Stimulated activated CD8-positive, alpha-beta memory T cell treated with anti-CD3 and anti-CD28 coated beads, Interleukin-4, amount 100 ng/mL, for 24 hours (primary cell): ENCODE data around the gene CELF2.
"Not testable (repeated sequence)": the region's sequence is repeated elsewhere in the genome, so short reads cannot be mapped to it uniquely, and the experiment has no call there.

Source experiments
- DNase-seq: peaks from one replicate; pipeline ENCODE4 v3.0.0-alpha.2; 2020; ENCODE audit warnings: low read depth

The CELF2 gene

GRCh38 chr10:11353006-11353896 lies 335.6 kb downstream of the CELF2 start:
- DNase-seq: no peak

DNA sequence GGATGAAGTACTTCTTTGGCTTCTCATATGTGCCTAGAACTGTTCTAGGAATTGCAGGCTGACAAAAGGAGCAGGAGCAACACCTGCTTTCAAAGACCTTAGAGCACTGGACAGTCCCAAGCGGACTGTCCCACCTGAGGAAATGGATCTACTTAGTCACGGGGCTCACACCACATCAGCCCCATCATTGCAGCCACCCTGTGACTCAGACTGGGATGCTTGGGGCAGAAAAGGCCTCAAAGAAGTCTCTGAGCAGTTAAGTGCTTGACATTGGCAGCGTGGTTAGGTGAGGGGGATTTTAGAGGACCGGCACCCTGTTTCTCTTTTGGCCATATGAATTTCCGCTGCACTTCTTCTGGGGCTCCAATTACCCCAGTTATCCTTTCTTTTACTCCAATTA lies 337.2 kb downstream of the CELF2 start:
- DNase-seq: no peak

- no peak for DNase-seq
These were observed 337.9 kb downstream of the CELF2 start for GRCh38 chr10:11355592-11355991.

- DNase-seq: no peak
These were observed 339.8 kb downstream of the CELF2 start for GRCh38 chr10:11357439-11357838.

DNA sequence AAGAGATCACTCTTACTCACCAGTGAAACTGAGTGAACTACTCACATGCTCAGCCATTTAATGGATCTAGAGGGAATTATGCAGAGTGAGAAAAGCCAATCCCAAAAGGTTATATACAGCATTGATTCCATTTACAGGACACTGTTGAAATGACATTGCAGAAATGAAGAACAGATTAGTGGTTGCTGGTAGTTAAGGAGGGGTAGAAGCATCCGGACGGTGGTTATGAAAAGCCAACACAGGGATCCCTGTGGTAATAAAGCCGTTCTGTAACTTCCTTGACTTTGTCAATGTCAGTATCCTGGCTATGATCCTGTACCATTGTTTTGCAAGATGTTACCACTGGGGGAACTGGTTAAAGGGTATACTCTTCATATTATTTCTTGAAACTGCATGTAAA lies 340.3 kb downstream of the CELF2 start:
- no peak for DNase-seq

DNA sequence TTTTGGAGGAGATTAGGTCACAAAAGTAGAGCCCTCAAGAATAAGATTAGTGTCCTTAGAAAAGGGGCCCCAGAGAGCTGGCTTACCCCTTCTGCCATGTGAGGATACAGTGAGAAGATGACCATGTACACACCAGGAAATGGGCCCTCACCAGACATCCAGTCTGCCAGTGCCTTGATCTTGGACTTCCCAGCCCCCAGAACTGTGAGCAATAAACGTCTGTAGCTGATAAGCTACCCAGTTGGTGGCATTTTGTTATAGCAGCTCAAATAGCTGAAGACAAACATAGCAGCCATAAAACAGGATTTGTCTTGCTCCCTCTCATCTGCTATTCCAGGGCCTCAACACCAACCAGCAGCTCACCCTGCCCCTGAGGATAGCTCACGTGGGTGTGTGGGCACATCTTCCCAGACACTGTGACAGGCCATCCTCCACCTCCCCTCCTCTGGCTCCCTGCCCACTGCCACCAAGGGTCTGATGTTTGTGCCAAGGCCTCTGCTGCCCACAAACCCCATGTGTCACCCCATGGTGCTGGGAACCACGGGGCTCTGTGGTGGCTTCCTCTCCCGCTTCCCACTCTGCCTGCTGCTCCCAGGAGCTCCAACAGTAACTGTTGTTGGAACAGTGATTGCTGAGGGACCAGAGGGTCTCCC lies 341.4 kb downstream of the CELF2 start:
- no peak for DNase-seq

DNA sequence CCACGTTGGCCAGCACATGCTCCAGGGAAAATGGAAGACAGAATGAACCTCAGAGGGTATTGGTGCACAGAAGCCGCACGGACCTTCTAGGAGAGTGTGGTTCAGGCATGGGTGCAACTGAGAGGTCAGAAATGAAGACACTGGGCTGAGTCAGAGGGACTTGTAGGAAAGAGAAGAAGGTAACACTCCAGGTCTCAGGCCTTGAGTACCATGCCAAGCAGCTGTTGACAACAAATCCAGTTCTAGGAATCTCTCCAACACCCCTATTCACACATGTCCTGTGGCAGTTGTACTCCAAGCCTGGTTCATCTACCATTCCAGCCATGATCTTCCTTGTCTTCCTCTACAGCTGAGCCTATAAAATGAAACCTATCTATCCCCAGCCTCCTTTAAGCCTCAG lies 342.2 kb downstream of the CELF2 start:
- DNase-seq: no peak

- no peak for DNase-seq
These were observed 345.8 kb downstream of the CELF2 start for GRCh38 chr10:11363497-11363896.

- no peak for DNase-seq
These were observed 346.6 kb downstream of the CELF2 start for GRCh38 chr10:11364241-11364640.

DNA sequence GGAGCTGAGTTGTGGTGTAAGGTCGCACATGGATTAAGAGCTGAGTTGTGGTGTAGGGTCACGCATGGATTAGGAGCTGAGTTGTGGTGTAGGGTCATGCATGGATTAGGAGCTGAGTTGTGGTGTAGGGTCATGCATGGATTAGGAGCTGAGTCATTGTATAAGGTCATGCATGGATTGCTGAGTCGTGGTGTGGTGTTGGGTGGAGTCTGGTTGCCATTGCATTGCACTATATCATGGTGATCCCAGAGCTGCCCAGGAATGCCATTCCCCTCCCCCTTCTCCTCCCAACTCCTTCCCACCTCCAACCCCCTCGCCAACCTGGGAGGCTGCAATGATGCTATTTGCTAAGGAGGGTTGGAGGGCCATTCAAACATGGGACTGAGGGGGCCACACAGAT lies 349.2 kb downstream of the CELF2 start:
- DNase-seq: not testable (repeated sequence)

- DNase-seq: no peak
These were observed 349.8 kb downstream of the CELF2 start for GRCh38 chr10:11367505-11367904.

DNA sequence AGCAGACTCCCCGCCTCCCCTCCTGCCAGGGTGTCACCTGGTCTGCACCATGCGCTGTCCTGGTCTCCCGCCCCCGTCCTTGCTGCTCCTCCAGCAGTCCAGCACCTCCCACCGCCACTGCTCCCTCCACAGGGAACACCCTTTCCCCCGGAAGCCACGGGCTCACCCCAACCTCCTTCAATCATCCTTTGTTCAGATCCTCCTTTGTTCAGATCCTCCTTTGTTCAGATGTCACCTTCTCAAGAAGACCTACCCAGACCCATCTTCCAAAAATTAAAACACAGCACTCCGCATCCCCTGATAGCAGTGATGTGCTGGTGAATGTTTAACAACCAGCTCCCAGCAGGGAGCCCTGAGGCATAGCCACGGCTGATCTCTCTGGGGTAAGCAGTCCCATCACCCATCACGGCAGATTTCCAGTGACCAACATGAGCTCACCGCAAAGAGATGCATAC lies 356.1 kb downstream of the CELF2 start:
- no peak for DNase-seq

GRCh38 chr10:11377267-11377666 lies 359.6 kb downstream of the CELF2 start:
- no peak for DNase-seq

- no peak for DNase-seq
These were observed 361.2 kb downstream of the CELF2 start for GRCh38 chr10:11378835-11379234.

- no peak for DNase-seq
These were observed 362.1 kb downstream of the CELF2 start for GRCh38 chr10:11379771-11380170.

DNA sequence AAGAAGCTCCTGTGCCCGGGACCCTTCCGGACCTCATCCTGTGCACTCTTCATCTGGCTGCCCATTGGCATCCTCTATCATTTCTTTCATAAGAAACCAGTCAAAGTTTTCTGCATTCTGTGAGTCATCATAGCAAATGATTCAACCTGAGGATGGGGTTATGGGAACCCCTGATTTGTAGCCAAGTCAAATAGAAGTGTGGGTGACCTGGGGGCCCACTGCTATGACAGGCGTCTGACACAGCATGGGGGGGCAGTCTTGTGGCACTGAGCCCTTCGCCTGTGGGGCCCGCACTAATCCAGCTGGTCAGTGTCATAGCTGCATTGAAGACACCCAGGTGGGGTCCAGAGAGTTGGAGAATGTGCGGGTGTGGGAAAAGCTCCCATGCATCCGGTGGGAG lies 363.4 kb downstream of the CELF2 start:
- no peak for DNase-seq

- no peak for DNase-seq
These were observed 363.8 kb downstream of the CELF2 start for GRCh38 chr10:11381511-11381910.

- DNase-seq: no peak
These were observed 364.5 kb downstream of the CELF2 start for GRCh38 chr10:11382187-11382586.

DNA sequence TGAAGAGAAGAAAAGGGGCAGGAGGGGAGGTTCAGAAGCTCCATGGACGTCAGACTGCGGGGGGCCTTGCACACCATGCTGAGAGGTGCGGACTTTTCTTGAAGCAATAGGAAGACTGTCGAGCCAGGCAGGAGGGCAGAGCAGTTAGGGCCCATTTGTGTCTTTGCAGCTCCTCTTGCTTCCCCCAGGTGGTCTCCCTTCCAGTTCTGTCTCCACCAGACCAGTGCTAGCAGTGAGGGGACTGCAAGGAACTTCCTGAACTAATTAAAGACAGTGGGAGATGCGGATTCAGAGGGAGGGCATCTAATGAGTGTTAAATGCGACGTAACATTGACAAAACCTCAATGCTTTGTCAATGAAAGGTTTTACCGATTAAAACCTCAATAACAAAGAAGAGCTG lies 368.4 kb downstream of the CELF2 start:
- DNase-seq: no peak
